CD14-positive monocyte (primary cell): Measurements from ENCODE around the gene ALDH4A1. TPM values are rescaled to one million over a fixed set of nuclear protein-coding genes. Genes with fewer than 3 reads are reported as not detected.

Experiments used
- DNase-seq, 3 donors: peaks; one replicate each; pipeline ENCODE4 v3.0.0-alpha.2; 2011 to 2022
- H2AFZ ChIP-seq: 2 replicates; pipeline ENCODE4 v1.6.0; 2012; ENCODE audit warnings: mild to moderate bottlenecking, low read depth, low read length, inconsistent platforms; ENCODE audit not compliant: insufficient read depth, poor library complexity, severe bottlenecking
- H3K27ac ChIP-seq, 2 donors: 1 replicate in 1 of 2; 2 replicates in 1 of 2; pipeline ENCODE4 v1.5.1; 2012 to 2013; ENCODE audit warnings: low read length in 2 of 2, control low read depth in 1 of 2, inconsistent platforms in 1 of 2, low read depth in 1 of 2, mild to moderate bottlenecking in 1 of 2
- H3K27me3 ChIP-seq, 2 donors: one replicate each; pipeline versions ENCODE4 v1.6.0 to v1.6.1; 2011 to 2013; ENCODE audit warnings: low read length in 2 of 2; ENCODE audit not compliant: control insufficient read depth in 2 of 2, insufficient read depth in 2 of 2
- H3K36me3 ChIP-seq, 2 donors: replicated peaks in 1 of 2; 1 replicate in 1 of 2; 2 replicates in 1 of 2; pipeline versions ENCODE4 v1.5.1 to v1.6.1; 2012 to 2013; ENCODE audit warnings: low read length in 2 of 2, control low read depth in 1 of 2, inconsistent platforms in 1 of 2, mild to moderate bottlenecking in 1 of 2; ENCODE audit not compliant: insufficient read depth in 2 of 2, control insufficient read depth in 1 of 2
- H3K4me1 ChIP-seq, 2 donors: 1 replicate in 1 of 2; 2 replicates in 1 of 2; pipeline versions ENCODE4 v1.5.1 to v1.6.1; 2012 to 2013; ENCODE audit warnings: low read length in 2 of 2, control low read depth in 1 of 2, inconsistent platforms in 1 of 2, mild to moderate bottlenecking in 1 of 2, moderate library complexity in 1 of 2; ENCODE audit not compliant: insufficient read depth in 2 of 2, control insufficient read depth in 1 of 2
- H3K4me2 ChIP-seq: replicated peaks from 2 replicates; pipeline ENCODE3; 2012; ENCODE audit warnings: low read length, moderate library complexity, mild to moderate bottlenecking; ENCODE audit not compliant: poor library complexity, severe bottlenecking; ENCODE audit errors: extremely low read depth
- H3K4me3 ChIP-seq, 3 experiments: fragments of 200-600 bp in 1 of 3; sonication (generic) in 1 of 3; replicated peaks in 1 of 3; 1 replicate in 2 of 3; 2 replicates in 1 of 3; pipeline ENCODE4 v1.5.1; 2011 to 2013; ENCODE audit warnings: low read length in 3 of 3, mild to moderate bottlenecking in 3 of 3, control low read depth in 2 of 3, low read depth in 2 of 3, inconsistent platforms in 1 of 3, moderate library complexity in 1 of 3
- H3K79me2 ChIP-seq: 2 replicates; pipeline ENCODE4 v1.6.0; 2012; ENCODE audit warnings: mild to moderate bottlenecking, control low read depth, inconsistent platforms, low read length, moderate library complexity; ENCODE audit not compliant: insufficient read depth
- H3K9ac ChIP-seq: 2 replicates; pipeline ENCODE4 v1.6.0; 2017; ENCODE audit warnings: low read length, mild to moderate bottlenecking; ENCODE audit not compliant: insufficient read depth, poor library complexity, severe bottlenecking
- H3K9me3 ChIP-seq, 2 donors: replicated peaks in 1 of 2; 1 replicate in 1 of 2; 2 replicates in 1 of 2; pipeline versions ENCODE4 v1.5.1 to v1.6.1; 2012 to 2013; ENCODE audit warnings: low read length in 2 of 2, control low read depth in 1 of 2; ENCODE audit not compliant: control insufficient read depth in 1 of 2, insufficient read depth in 1 of 2
- H4K20me1 ChIP-seq: 2 replicates; pipeline ENCODE4 v1.6.0; 2012; ENCODE audit warnings: mild to moderate bottlenecking, low read length, control low read depth, moderate library complexity; ENCODE audit not compliant: insufficient read depth
- H3K27ac Mint-ChIP-seq, 7 donors: one replicate each; pipeline ENCODE4 v1.8.0; 2020; ENCODE audit warnings: mild to moderate bottlenecking in 7 of 7, mixed read lengths in 7 of 7, moderate library complexity in 6 of 7, inconsistent platforms in 2 of 7
- H3K27me3 Mint-ChIP-seq, 3 donors: one replicate each; pipeline ENCODE4 v1.8.0; 2021 to 2022; ENCODE audit warnings: low read depth in 3 of 3, mild to moderate bottlenecking in 3 of 3, mixed read lengths in 3 of 3, moderate library complexity in 3 of 3, inconsistent platforms in 1 of 3
- H3K36me3 Mint-ChIP-seq, 2 donors: one replicate each; pipeline ENCODE4 v1.8.0; 2020; ENCODE audit warnings: mixed read lengths in 2 of 2, inconsistent platforms in 1 of 2, mild to moderate bottlenecking in 1 of 2
- H3K4me1 Mint-ChIP-seq: one replicate; pipeline ENCODE4 v1.8.0; 2020; ENCODE audit warnings: mild to moderate bottlenecking, mixed read lengths
- H3K4me3 Mint-ChIP-seq, 2 donors: one replicate each; pipeline ENCODE4 v1.8.0; 2020; ENCODE audit warnings: mild to moderate bottlenecking in 2 of 2, mixed read lengths in 2 of 2, moderate library complexity in 1 of 2
- H3K9me3 Mint-ChIP-seq, 7 donors: one replicate each; pipeline ENCODE4 v1.8.0; 2020 to 2022; ENCODE audit warnings: mixed read lengths in 7 of 7, mild to moderate bottlenecking in 6 of 7, moderate library complexity in 6 of 7, inconsistent platforms in 2 of 7
- WGBS: methylation state at CpG from one replicate; pipeline ENCODE4 v1.1.5; 2013; ENCODE audit warnings: missing lambda C conversion rate; ENCODE audit not compliant: insufficient coverage; 5-methylcytosine and 5-hydroxymethylcytosine counted together
- intact Hi-C, 2 donors: fragments of 100-400 bp; cut with micrococcal nuclease; formaldehyde crosslinking; loops; one replicate each; pipeline versions ENCODE4 v1.15.0 to v1.15.1; 2023
- polyA plus RNA-seq, 3 donors: library from polyadenylated mRNA; depleted of rRNA in 1 of 3; unstranded in 2 of 3; stranded (reverse) in 1 of 3; fragments of 300-500 nt in 2 of 3; fragments of >200 nt in 1 of 3; fragmentation: Illumina TruSeq in 2 of 3; gene quantifications; 1 replicate in 2 of 3; 2 replicates in 1 of 3; pipeline ENCODE4 v1.2.3, GENCODE V29; 2012 to 2021
- TF ChIP-seq, protein P1 (sequence below): fragments of 200-600 bp; IDR thresholded peaks from one replicate; pipeline ENCODE4 v1.8.0; 2022; ENCODE audit warnings: antibody characterized with exemption, mild to moderate bottlenecking

The ALDH4A1 gene
- polyA plus RNA-seq, 3 donors = 4.8 to 7.8 (median 6.1) TPM

DNA sequence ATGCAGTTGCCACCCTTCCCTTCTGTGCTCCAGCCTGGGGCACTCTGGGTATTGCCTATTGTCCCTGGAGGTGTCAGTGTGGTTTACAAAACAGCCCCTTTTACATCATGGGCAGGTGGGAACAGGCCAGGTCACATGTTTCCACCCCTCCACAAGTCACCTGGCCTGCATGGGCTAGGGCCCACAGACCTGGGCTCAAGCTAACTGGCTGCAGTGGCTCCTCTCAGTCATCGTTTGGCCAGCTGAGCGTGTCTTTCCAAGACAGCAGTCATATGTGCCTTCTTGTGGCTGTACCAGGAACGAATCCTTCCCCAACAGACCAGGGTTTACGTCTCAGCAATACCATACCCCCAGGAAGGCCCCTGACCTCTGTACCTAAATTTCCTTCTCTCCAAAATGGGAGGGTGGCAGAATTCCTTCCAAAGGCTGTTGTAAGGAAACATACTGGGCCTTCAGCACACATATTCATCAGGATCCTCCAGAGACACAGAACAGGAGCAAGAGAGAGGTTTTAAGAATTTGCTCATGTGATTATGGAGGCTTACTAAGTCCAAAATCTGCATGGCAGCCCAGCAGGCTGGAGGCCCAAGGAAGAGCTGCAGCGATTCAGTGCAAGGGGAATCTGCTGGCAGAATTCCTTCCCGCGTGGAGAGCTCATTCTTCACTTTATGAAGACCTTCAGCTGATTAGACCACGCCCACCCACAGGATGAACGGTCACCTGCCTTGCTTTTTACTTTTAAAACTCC, 32.3 kb downstream of the ALDH4A1 start:
- WGBS = 78% methylated on average over 6 of the region's 9 CpGs
- Histone ChIP-seq H3K4me1 (no peaks in the 10 kb centered on the region), H3K79me2 (no peaks in the 10 kb centered on the region), H3K4me3 (no peak overlapping the region), H2AFZ (no peak overlapping the region), H3K9ac (no peak overlapping the region), H3K27me3 (no peaks in the 10 kb centered on the region), H4K20me1 (no peaks in the 10 kb centered on the region), H3K4me2 (no peak overlapping the region), H3K27ac (no peak overlapping the region), H3K36me3 (peaks cover 13% of the 10 kb centered on the region in 2 donors), H3K9me3 (no peaks in the 10 kb centered on the region)
- intact Hi-C loops = no loop called here
- Mint-ChIP-seq H3K27ac (no peak overlapping the region), H3K27me3 (peaks cover 9 to 20% (median 19%) of the 10 kb centered on the region in 3 donors), H3K4me1 (peaks cover 10% of the 10 kb centered on the region), H3K9me3 (no peaks in the 10 kb centered on the region), H3K36me3 (peaks cover 11 to 15% of the 10 kb centered on the region in 2 donors), H3K4me3 (no peak overlapping the region)
- TF ChIP-seq, protein P1, sequence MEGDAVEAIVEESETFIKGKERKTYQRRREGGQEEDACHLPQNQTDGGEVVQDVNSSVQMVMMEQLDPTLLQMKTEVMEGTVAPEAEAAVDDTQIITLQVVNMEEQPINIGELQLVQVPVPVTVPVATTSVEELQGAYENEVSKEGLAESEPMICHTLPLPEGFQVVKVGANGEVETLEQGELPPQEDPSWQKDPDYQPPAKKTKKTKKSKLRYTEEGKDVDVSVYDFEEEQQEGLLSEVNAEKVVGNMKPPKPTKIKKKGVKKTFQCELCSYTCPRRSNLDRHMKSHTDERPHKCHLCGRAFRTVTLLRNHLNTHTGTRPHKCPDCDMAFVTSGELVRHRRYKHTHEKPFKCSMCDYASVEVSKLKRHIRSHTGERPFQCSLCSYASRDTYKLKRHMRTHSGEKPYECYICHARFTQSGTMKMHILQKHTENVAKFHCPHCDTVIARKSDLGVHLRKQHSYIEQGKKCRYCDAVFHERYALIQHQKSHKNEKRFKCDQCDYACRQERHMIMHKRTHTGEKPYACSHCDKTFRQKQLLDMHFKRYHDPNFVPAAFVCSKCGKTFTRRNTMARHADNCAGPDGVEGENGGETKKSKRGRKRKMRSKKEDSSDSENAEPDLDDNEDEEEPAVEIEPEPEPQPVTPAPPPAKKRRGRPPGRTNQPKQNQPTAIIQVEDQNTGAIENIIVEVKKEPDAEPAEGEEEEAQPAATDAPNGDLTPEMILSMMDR = no peak
- no peak for DNase-seq

DNA sequence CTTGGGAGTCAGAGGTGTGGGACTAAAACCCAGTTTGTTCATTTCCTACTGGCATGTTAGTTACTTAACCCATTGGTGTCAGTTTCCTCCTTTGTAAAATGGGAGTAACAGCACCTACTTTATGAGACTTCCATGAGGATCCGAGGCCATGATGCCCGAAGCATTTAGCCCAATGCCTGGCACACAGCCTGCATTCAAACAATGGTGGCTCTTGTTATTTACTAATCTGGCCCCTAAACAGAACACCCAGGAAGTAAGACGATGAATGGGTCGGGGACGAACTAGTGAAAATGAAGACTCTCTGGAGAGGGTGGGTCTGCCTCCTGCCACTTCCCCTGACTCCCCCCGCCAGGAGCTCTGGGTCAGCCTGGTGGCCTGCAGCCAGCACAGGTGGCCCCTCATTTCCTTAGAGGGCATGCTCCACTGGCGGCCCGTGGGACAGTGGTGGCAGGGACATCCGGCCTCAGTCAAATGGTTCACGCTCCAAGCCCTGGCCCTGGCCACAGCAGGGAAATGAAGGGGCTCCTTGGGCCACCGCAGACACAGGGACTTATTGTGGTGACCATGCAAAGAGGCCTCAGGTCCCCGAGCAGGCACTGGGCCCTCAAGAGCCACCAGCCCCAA, 33.4 kb downstream of the ALDH4A1 start:
- Histone ChIP-seq H2AFZ (no peak overlapping the region), H4K20me1 (no peaks in the 10 kb centered on the region), H3K4me3 (no peak overlapping the region), H3K4me1 (no peaks in the 10 kb centered on the region), H3K9me3 (no peaks in the 10 kb centered on the region), H3K9ac (no peak overlapping the region), H3K36me3 (peaks cover 13% of the 10 kb centered on the region in 2 donors), H3K4me2 (no peak overlapping the region), H3K27me3 (no peaks in the 10 kb centered on the region), H3K79me2 (no peaks in the 10 kb centered on the region), H3K27ac (no peak overlapping the region)
- Mint-ChIP-seq H3K4me3 (no peak overlapping the region), H3K4me1 (peaks cover 10% of the 10 kb centered on the region), H3K9me3 (no peaks in the 10 kb centered on the region), H3K27me3 (peaks cover 9 to 24% (median 20%) of the 10 kb centered on the region in 3 donors), H3K27ac (no peak overlapping the region), H3K36me3 (peaks cover 8 to 15% of the 10 kb centered on the region in 2 donors)
- TF ChIP-seq, protein P1 = no peak
- WGBS = 83% methylated on average over 8 of the region's 12 CpGs
- intact Hi-C loops = no loop called here
- no peak for DNase-seq
